ENCODE measurements around the gene KIAA1210.

DNA sequence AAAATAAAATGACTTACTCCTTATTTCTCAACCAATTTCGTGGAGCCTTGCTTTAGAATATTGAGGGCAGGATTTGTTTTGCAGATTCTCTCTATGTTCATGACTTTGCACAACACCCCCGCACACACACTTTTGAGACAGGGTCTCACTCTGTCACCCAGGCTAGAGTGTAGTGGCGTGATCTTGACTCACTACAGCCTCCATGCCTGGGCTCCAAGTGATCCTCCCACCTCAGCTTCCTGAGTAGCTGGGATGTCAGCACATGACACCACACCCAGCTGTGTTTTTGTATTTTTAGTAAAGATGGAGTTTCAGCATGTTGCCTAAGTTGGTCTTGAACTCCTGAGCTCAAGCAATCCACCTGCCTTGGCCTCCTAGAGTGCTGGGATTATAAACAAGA is 42.8 kb downstream of the KIAA1210 start:
- no peak for TF ChIP-seq POLR2A (IDR thresholded peaks at IDR 0.05)
- TF ChIP-seq, protein P1, sequence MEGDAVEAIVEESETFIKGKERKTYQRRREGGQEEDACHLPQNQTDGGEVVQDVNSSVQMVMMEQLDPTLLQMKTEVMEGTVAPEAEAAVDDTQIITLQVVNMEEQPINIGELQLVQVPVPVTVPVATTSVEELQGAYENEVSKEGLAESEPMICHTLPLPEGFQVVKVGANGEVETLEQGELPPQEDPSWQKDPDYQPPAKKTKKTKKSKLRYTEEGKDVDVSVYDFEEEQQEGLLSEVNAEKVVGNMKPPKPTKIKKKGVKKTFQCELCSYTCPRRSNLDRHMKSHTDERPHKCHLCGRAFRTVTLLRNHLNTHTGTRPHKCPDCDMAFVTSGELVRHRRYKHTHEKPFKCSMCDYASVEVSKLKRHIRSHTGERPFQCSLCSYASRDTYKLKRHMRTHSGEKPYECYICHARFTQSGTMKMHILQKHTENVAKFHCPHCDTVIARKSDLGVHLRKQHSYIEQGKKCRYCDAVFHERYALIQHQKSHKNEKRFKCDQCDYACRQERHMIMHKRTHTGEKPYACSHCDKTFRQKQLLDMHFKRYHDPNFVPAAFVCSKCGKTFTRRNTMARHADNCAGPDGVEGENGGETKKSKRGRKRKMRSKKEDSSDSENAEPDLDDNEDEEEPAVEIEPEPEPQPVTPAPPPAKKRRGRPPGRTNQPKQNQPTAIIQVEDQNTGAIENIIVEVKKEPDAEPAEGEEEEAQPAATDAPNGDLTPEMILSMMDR (IDR thresholded peaks at IDR 0.05) = no peak

Measured in heart left ventricle (tissue), 13 donors.